Epithelial cell of esophagus (primary cell): ENCODE results near the gene AOC2.
A peak's percentile ranks its signal among the peaks of the same experiment; 100 is the strongest.

Experiments used
- DNase-seq: peaks from one replicate; pipeline ENCODE4 v3.0.0; 2010; ENCODE audit warnings: low read depth
- H3K4me3 ChIP-seq: 2 replicates; pipeline ENCODE4 v1.5.1; 2011; ENCODE audit warnings: mild to moderate bottlenecking, low read length, control low read depth
- TF ChIP-seq, protein P1 (sequence below): IDR thresholded peaks from 2 replicates; pipeline ENCODE4 v1.5.1; 2011; ENCODE audit warnings: low read depth, mild to moderate bottlenecking, low read length, control low read depth, inconsistent platforms; ENCODE audit not compliant: insufficient read depth; ENCODE audit errors: missing control alignments

Gene AOC2

DNA sequence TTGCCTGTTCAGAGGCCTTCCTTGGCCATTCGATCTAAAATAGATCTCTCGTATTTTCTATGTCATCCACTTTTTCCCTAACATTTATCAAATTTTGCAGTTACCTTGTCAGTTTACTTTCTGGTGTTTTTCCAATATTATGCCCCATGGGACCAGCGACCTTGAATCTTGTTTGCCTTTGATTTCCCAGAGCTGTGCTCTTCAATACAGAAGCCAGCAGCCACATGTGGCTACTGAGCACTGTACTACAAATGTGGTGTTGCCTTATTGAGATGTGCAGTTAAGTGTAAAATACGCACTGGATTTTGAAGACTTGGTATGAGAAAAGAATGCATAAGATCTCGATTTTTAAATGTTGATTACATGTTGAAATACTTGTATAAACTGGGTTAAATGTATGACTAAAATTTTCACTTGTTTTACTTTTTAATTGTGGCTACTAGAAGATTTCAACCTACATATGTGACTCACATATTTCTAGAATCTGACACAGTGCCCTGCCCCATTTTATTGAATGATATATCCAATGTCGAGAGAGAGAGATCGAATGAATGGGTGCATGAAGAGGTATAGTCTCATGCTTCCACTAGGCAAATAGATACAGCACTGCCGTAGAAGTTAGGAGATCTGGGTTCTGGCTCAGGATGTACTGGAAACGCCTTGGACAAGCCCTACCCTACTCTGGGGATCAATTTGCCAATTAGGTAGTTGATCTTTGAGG is 12.0 kb upstream of the AOC2 start:
- TF ChIP-seq, protein P1, sequence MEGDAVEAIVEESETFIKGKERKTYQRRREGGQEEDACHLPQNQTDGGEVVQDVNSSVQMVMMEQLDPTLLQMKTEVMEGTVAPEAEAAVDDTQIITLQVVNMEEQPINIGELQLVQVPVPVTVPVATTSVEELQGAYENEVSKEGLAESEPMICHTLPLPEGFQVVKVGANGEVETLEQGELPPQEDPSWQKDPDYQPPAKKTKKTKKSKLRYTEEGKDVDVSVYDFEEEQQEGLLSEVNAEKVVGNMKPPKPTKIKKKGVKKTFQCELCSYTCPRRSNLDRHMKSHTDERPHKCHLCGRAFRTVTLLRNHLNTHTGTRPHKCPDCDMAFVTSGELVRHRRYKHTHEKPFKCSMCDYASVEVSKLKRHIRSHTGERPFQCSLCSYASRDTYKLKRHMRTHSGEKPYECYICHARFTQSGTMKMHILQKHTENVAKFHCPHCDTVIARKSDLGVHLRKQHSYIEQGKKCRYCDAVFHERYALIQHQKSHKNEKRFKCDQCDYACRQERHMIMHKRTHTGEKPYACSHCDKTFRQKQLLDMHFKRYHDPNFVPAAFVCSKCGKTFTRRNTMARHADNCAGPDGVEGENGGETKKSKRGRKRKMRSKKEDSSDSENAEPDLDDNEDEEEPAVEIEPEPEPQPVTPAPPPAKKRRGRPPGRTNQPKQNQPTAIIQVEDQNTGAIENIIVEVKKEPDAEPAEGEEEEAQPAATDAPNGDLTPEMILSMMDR = no peak
- H3K4me3 ChIP-seq = peak overlapping the region; percentile 97
- no peak for DNase-seq

DNA sequence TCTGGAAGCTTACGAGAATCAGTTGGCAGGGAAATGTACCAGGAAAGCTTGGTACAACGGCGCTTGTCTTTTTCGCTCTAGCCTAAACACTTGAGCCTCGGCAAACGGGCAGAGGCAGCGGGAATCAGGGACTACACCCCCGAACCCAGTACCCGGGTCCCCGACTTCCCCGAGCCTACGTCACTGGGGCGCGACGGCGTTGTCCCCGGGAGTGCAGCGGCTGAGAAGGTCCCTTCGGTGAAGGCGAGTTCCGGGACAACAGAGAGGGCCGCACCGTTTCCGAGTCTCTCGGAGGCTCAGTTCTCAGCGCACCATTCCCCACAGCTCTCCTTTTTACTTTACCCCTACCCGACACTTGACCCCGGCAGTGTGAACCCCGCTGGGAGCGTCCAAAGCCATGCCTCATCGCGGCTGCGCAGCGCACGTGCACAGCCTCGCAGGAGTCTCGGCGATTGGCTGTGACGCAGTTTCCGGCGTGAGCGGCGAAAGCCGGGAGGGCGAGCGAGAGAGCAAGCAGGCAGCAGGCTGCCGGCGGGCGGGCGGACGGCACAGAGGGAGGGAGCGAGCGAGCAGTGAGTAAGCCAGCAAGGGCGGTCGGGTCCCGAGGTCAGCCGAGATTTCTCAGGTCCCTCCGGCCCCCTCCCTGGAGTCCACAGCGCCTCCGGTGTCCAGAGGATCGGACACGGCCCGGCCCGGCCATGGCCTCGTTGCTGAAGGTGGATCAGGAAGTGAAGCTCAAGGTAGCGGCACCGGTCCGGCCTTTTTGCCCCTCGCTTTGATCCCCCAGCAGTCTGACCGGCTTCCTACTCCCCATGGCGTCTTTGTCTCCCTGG is 11.2 kb upstream of the AOC2 start, which contains the start of gene PSME3:
Gene PSME3 (plus strand): TSS at position 464 of the 833 bp plus-strand sequence. CDS start 235 bp downstream, at position 699.
- TF ChIP-seq, protein P1 = no peak
- H3K4me3 ChIP-seq = peak within 1 kb of the TSS; percentile 97

DNA sequence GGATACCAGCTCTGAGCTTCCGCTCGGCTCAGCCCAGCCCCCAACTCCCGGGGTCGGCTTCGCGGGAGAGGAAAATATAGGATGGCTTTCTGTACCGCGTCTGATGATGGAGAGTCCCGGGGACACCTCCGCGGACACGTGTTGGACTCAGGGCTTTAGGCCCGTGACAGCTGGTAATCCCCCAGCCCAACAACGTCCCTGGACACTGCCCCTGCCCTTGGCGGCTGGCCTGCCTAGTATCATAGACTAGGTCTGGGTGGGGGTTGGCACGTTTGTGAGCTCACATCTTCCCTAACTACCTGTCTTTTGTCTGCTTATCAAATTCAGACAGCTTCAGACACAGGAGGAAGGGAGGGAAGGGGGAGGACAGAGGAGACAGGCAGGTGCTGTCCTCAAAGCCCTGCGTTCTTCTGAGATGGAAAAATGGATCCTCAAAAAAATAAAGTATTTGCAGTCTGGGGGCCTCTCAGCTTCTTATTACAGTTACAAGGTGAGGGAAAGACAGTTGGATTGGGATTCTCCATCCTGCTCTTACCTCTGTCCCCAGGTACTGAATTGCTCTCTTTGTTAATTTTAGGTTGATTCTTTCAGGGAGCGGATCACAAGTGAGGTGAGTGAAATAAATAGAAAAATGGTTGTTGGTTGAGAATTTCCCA is 10.5 kb upstream of the AOC2 start:
- peak overlapping the region; percentile 97 for H3K4me3 ChIP-seq
- DNase-seq = no peak
- TF ChIP-seq, protein P1 = no peak

More for the DNA sequence above, 11.2 kb upstream of the AOC2 start, which contains the start of gene PSME3:
- DNase-seq = peak; percentile 93

DNA sequence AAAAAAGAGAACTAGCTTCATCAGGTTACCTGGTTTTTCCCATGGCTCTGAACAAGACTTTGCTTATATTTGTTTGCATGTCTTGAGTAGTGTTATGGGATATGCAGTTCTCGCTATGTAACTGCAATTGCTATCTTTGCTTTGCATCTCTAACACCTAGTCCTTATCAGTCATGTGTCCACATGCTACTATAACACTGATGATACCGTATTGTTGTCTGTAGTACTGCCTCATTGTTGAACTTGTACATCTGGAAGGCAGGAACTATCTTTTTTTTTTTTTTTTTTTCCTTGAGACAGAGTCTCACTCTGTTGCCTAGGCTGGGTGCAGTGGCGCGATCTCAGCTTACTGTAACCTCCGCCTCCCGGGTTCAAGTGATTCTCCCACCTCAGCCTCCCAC is 8.6 kb upstream of the AOC2 start:
- H3K4me3 ChIP-seq = no peak overlapping the region
- DNase-seq = no peak
- TF ChIP-seq, protein P1 = no peak

DNA sequence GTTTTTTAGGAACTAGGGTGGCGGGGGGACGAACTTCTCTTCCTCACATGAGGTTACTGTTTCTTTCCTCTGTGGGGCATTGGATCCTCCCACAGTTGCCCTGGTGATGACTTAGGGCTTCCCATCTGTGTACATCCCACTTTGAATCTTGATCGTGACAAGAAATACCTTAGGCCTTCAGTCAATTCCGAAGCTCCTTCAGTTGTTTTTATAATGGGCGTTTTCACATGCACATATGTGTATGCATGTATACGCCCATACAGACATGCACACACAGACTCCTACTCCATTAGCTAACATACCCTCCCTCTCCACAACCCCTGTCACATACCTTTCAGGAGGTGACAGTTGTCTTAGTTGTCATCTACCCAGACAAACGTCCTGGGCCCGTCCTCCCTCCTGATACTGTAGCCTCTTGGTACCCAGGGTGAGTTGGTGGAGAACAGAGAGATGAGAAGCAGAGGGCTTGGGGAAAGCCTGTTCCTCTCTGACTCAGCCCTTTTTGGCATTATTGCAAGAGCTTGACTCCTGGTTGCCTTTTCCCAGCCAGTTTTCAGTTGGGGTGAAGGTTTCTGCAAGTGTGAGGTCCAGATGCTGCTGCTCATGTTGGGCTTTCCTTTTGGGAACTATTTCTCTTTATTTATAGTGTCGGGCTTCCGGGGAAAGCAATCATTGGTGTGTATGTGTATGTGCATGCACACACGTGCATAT is 2.2 kb upstream of the AOC2 start:
- TF ChIP-seq, protein P1 = no peak
- no peak for DNase-seq
- no peak overlapping the region for H3K4me3 ChIP-seq

DNA sequence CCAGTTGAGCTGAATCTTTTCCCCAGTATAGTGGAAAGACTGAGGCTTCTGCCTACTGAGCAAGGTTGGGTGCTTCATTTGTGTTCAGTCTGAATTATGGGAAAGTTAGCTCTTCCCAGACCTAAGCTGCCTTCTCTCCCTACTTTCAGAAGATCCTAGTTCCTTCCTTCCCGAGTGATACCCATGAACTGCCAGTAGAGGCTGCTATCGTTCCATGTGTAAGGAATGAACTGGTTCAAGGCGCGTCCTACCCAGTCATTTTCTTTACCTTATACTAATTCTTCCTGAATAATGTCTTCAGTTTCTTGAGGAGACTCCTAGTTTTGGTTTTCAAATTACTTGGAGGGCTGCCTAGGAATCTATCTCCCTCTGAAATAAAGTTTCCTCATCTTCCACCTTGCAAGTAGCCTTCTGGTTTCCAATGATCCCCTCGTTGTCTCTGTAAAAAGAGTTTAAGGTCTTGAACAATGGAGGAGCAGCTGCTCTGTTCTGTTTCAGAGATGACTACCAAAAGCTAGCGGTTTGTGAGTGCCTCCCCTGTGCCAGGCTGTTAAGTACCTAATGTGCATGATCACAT is 934 bp upstream of the AOC2 start:
- no peak overlapping the region for H3K4me3 ChIP-seq
- DNase-seq = peak; percentile 75
- TF ChIP-seq, protein P1 = peak; percentile 100
